ENCODE measurements around the gene AIP. TPM values are rescaled to one million over a fixed set of nuclear protein-coding genes. Genes with fewer than 3 reads are reported as not detected.
"Not testable (repeated sequence)": the region's sequence is repeated elsewhere in the genome, so short reads cannot be mapped to it uniquely, and the experiment has no call there.

The AIP gene
- total and polyA plus RNA-seq, 3 donors from 2014 or later = 34.6 to 61.7 (median 60.7) TPM

DNA sequence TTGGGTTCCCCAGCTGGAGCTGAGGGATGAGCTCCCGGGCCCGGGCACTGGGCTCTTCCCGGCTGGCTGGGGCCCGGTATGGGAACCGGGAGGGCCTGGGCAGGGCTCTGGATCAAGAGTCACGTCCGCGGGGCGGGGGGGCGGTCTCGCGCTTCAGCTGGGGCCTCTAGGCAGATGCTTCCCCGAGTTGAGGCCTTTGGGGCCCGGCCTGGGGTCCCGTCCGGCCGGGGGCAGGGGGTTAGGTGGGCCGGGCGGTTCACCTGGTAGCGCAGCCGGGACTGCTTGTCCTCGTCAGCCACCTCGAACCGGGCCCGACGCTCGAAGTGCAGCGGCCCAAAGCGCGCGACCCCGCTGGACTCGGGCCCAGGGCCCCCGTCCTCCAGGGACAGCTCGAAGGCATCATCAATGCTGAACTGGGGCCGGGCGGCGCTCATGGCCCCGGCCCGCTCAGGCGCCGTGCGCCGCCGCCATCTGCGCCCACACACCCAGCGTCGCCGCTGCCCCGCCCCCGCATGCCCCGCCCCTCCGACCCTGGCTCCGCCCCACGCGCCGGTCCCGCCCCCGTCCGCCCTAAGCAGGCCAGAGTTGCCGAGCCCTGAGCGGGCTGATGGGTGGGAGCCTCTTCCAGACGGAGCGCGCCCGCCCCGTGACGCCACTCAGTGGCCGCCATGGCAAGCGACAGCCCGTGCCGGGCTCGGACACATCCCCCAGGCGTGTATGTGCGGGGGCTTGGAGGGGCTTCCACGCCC, 13.9 kb upstream of the AIP start, which contains the start of gene TMEM134:
Gene TMEM134, minus strand, starts transcription at position 493 of the 749 bp plus-strand sequence. Its CDS starts 59 bp downstream, at position 434.
- DNase-seq = peak; percentile 94
- intact Hi-C loops (cut with DNase I; ENCODE audit: low total_unique reads) = no loop called here
- no peaks in the 10 kb centered on the region for H3K36me3 ChIP-seq (ENCODE audit: low read depth, missing control alignments)
- no peaks in the 10 kb centered on the region for H3K9me3 ChIP-seq
- H3K27ac ChIP-seq = peak within 1 kb of the TSS; percentile 86 to 91
- TF ChIP-seq CTCF (IDR thresholded peaks at IDR 0.05) (peak in 2 of 3 experiments; percentile 27 to 38), POLR2A (IDR thresholded peaks at IDR 0.05) (no peak)
- no peaks in the 10 kb centered on the region for H3K27me3 ChIP-seq
- H3K4me3 ChIP-seq = peak within 1 kb of the TSS; percentile 77 to 90
- 1% methylated on average over 48 of the region's 76 CpGs; no CpG with 5 or more reads in 1 of the 2 donors for WGBS, 2 donors
- H3K4me1 ChIP-seq = peaks cover 12% of the 10 kb centered on the region

GRCh38 chr11:67469508-67469811, 13.4 kb upstream of the AIP start:
- Histone ChIP-seq H3K4me3 (peak overlapping the region; percentile 77 to 90), H3K27ac (peak overlapping the region; percentile 86 to 91), H3K4me1 (peaks cover 9% of the 10 kb centered on the region), H3K36me3 (ENCODE audit: low read depth, missing control alignments) (no peaks in the 10 kb centered on the region), H3K9me3 (no peaks in the 10 kb centered on the region), H3K27me3 (no peaks in the 10 kb centered on the region)
- intact Hi-C loops (cut with DNase I; ENCODE audit: low total_unique reads) = no loop called here
- DNase-seq = no peak
- no peak for TF ChIP-seq POLR2A (IDR thresholded peaks at IDR 0.05)
- no peak for TF ChIP-seq CTCF (IDR thresholded peaks at IDR 0.05)
- WGBS, 2 donors = 1 to 7% methylated on average over 9 of the region's 9 CpGs

- intact Hi-C loops (cut with DNase I; ENCODE audit: low total_unique reads) = no loop called here
- DNase-seq = no peak
- Histone ChIP-seq H3K27me3 (no peaks in the 10 kb centered on the region), H3K4me1 (peaks cover 9% of the 10 kb centered on the region), H3K27ac (no peak overlapping the region), H3K36me3 (ENCODE audit: low read depth, missing control alignments) (no peaks in the 10 kb centered on the region), H3K9me3 (no peaks in the 10 kb centered on the region), H3K4me3 (no peak overlapping the region)
- no peak for TF ChIP-seq POLR2A (IDR thresholded peaks at IDR 0.05)
- no peak for TF ChIP-seq CTCF (IDR thresholded peaks at IDR 0.05)
- WGBS, 2 donors = 62 to 72% methylated on average over 8 of the region's 8 CpGs
Measured at GRCh38 chr11:67470337-67471002, 12.4 kb upstream of the AIP start.

DNA sequence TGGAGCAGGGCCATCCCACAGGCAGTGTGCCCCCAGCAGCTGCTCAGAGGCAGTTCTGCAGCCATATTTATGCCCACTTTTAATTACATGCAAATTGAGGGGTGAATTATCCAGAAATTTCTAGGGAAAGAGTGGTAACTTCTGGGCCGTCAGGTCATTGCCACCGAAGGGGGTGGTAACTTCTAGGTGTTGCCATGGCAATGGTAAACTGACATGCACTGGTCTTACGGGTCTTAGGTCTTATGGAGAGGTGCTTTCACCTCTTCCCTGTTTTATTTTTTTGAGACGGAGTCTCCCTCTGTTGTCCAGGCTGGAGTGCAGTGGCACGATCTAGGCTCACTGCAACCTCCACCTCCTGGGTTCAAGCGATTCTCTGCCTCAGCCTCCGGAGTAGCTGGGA, 9.9 kb upstream of the AIP start:
- peaks cover 5% of the 10 kb centered on the region for H3K4me1 ChIP-seq
- DNase-seq = no peak
- H3K27ac ChIP-seq = no peak overlapping the region
- no peaks in the 10 kb centered on the region for H3K36me3 ChIP-seq (ENCODE audit: low read depth, missing control alignments)
- intact Hi-C loops (cut with DNase I; ENCODE audit: low total_unique reads) = no loop called here
- H3K27me3 ChIP-seq = no peaks in the 10 kb centered on the region
- TF ChIP-seq POLR2A (IDR thresholded peaks at IDR 0.05) (no peak), CTCF (IDR thresholded peaks at IDR 0.05) (no peak)
- no peaks in the 10 kb centered on the region for H3K9me3 ChIP-seq
- no peak overlapping the region for H3K4me3 ChIP-seq
- 73 to 75% methylated on average over 7 of the region's 7 CpGs for WGBS, 2 donors

- H3K4me1 ChIP-seq; H3K36me3 ChIP-seq (ENCODE audit: low read depth, missing control alignments); H3K27me3 ChIP-seq; H3K27ac ChIP-seq; H3K9me3 ChIP-seq; intact Hi-C loops (cut with DNase I; ENCODE audit: low total_unique reads): not testable (repeated sequence)
- 57 to 58% methylated on average over 10 of the region's 10 CpGs for WGBS, 2 donors
- peak overlapping the region in 1 of 2 donors; percentile 15 for H3K4me3 ChIP-seq
- peak; percentile 58 for DNase-seq
Measured at GRCh38 chr11:67476692-67477091, 6.1 kb upstream of the AIP start.

- H3K9me3 ChIP-seq, H3K27ac ChIP-seq: not testable (repeated sequence)
Measured at GRCh38 chr11:67477344-67478050, 5.3 kb upstream of the AIP start.

More at GRCh38 chr11:67477344-67478050, 5.3 kb upstream of the AIP start:
- H3K36me3 ChIP-seq (ENCODE audit: low read depth, missing control alignments); intact Hi-C loops (cut with DNase I; ENCODE audit: low total_unique reads); H3K27me3 ChIP-seq; H3K4me1 ChIP-seq; DNase-seq; H3K4me3 ChIP-seq: not testable (repeated sequence)
- 71 to 83% methylated on average over 15 to 16 of the region's 16 CpGs for WGBS, 2 donors

Data from testis (tissue), 3 donors.